ENCODE data around the gene APBB2.

The APBB2 gene

DNA sequence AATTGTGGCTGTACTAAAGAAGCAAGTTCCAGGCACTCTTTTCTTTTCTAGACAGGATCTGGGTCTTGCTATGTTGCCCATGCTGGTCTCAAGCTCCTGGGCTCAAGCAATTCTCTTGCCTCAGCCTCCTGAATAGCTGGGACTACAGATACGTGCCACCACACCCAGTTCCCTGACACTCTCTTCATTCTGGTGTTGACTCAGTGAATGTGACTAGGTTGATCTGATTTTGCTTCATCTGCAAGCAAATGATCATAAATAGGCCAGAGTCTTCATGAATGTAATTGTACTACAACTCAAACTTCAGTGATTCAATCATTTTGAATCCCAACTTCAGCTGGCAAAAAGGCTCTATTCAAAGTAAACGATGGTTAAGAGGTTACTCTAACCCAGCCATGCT lies 78.5 kb downstream of the APBB2 start:
- no peak overlapping the region for H3K4me3 ChIP-seq (ENCODE audit: insufficient read length, low read depth)
- H3K27me3 ChIP-seq (ENCODE audit: insufficient read depth, insufficient read length) = no peaks in the 10 kb centered on the region
- TF ChIP-seq SUZ12 (IDR thresholded peaks at IDR 0.05; ENCODE audit: extremely low read depth, insufficient read depth, insufficient read length) = no peak
- TF ChIP-seq ZNF274 (IDR thresholded peaks at IDR 0.05; ENCODE audit: low read depth, low read length) = no peak
- TF ChIP-seq YY1 (IDR thresholded peaks at IDR 0.05; ENCODE audit: insufficient read depth, insufficient read length) = no peak
- no peak overlapping the region for H3K9ac ChIP-seq (ENCODE audit: insufficient read length, low read depth)
- H3K4me1 ChIP-seq (ENCODE audit: insufficient read depth, insufficient read length) = no peaks in the 10 kb centered on the region
- H3K9me3 ChIP-seq (ENCODE audit: insufficient read depth, low read length) = no peaks in the 10 kb centered on the region; the same call in 1 of the 2 replicates
- H3K36me3 ChIP-seq (ENCODE audit: insufficient read depth, insufficient read length, low read length) = peaks cover 3% of the 10 kb centered on the region
- DNase-seq (ENCODE audit: low read depth, low spot score) = no peak

GRCh38 chr4:41134581-41134980 lies 79.8 kb downstream of the APBB2 start:
- Histone ChIP-seq H3K27me3 (ENCODE audit: insufficient read depth, insufficient read length) (no peaks in the 10 kb centered on the region), H3K9ac (ENCODE audit: insufficient read length, low read depth) (no peak overlapping the region), H3K4me3 (ENCODE audit: insufficient read length, low read depth) (no peak overlapping the region), H3K4me1 (ENCODE audit: insufficient read depth, insufficient read length) (no peaks in the 10 kb centered on the region), H3K9me3 (ENCODE audit: insufficient read depth, low read length) (no peaks in the 10 kb centered on the region; the same call in 1 of the 2 replicates), H3K36me3 (ENCODE audit: insufficient read depth, insufficient read length, low read length) (no peaks in the 10 kb centered on the region)
- peak; percentile 11 for DNase-seq (ENCODE audit: low read depth, low spot score)
- TF ChIP-seq SUZ12 (IDR thresholded peaks at IDR 0.05; ENCODE audit: extremely low read depth, insufficient read depth, insufficient read length) (no peak), ZNF274 (IDR thresholded peaks at IDR 0.05; ENCODE audit: low read depth, low read length) (no peak), YY1 (IDR thresholded peaks at IDR 0.05; ENCODE audit: insufficient read depth, insufficient read length) (no peak)

DNA sequence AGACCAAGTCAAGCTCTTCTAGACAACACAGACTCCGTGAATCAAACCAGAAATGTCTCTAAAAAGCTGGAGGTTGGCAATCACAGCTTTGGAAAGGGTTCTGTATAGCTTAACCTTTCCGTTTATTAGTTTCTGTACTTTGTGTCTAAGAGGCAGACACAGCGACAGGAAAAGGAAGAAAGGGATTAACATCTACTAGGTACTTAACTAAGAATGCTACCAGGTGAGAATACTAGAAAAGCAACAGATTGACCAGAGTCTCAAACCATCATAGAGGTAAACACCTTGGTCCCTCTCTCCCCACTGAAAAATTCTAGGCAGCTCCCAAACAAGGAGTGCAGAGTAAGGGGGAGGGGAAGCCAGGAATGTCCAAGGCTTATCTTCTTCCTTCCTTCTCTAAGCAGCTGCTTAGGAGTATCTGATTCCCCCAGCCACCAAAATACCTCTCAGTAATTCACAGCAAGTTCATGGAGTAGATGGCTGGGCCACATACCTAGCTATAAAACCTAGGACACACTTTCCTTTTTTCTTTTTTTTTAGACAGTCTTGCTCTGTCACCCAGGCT lies 80.8 kb downstream of the APBB2 start:
- no peak for TF ChIP-seq YY1 (IDR thresholded peaks at IDR 0.05; ENCODE audit: insufficient read depth, insufficient read length)
- TF ChIP-seq SUZ12 (IDR thresholded peaks at IDR 0.05; ENCODE audit: extremely low read depth, insufficient read depth, insufficient read length) = no peak
- TF ChIP-seq ZNF274 (IDR thresholded peaks at IDR 0.05; ENCODE audit: low read depth, low read length) = no peak
- H3K36me3 ChIP-seq (ENCODE audit: insufficient read depth, insufficient read length, low read length) = no peaks in the 10 kb centered on the region
- no peaks in the 10 kb centered on the region; the same call in 1 of the 2 replicates for H3K9me3 ChIP-seq (ENCODE audit: insufficient read depth, low read length)
- no peak overlapping the region for H3K9ac ChIP-seq (ENCODE audit: insufficient read length, low read depth)
- no peak overlapping the region for H3K4me3 ChIP-seq (ENCODE audit: insufficient read length, low read depth)
- no peaks in the 10 kb centered on the region for H3K27me3 ChIP-seq (ENCODE audit: insufficient read depth, insufficient read length)
- DNase-seq (ENCODE audit: low read depth, low spot score) = peak; percentile 32
- H3K4me1 ChIP-seq (ENCODE audit: insufficient read depth, insufficient read length) = no peaks in the 10 kb centered on the region

DNA sequence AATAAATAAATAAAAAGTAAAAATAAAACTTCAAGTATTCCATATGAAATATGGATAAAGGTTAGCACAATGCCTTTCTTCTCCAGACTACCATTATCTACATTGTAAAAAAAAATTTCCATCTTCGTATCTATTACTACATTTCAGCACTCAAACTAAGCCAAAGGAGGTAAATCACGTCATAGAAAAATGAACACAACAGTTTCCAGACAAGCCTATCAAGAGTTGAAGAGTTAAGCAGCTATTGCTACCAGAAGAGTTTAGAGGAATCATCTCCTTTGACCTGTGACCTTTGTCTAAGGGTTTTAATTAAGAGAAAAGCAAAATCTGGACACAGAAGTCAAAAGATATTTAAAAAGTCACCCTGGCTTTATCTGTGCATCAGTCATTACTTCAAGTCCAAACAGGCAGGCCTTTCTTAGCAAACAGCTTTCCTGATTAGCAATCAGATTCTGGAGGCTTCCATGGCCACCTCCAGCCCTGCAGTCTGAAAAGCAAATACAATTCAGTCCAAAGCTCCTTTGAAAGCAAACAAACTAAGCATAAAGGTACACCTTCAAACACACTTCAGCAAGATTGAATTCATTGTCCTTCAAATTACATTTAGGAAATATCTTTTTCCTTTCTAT lies 82.2 kb downstream of the APBB2 start:
- H3K4me3 ChIP-seq (ENCODE audit: insufficient read length, low read depth) = no peak overlapping the region
- DNase-seq (ENCODE audit: low read depth, low spot score) = no peak
- TF ChIP-seq SUZ12 (IDR thresholded peaks at IDR 0.05; ENCODE audit: extremely low read depth, insufficient read depth, insufficient read length) (no peak), YY1 (IDR thresholded peaks at IDR 0.05; ENCODE audit: insufficient read depth, insufficient read length) (no peak)
- no peaks in the 10 kb centered on the region for H3K4me1 ChIP-seq (ENCODE audit: insufficient read depth, insufficient read length)
- H3K36me3 ChIP-seq (ENCODE audit: insufficient read depth, insufficient read length, low read length) = no peaks in the 10 kb centered on the region
- no peaks in the 10 kb centered on the region for H3K27me3 ChIP-seq (ENCODE audit: insufficient read depth, insufficient read length)
- no peak overlapping the region for H3K9ac ChIP-seq (ENCODE audit: insufficient read length, low read depth)
- no peaks in the 10 kb centered on the region for H3K9me3 ChIP-seq (ENCODE audit: insufficient read depth, low read length)

- Histone ChIP-seq H3K36me3 (ENCODE audit: insufficient read depth, insufficient read length, low read length) (no peaks in the 10 kb centered on the region), H3K27me3 (ENCODE audit: insufficient read depth, insufficient read length) (no peaks in the 10 kb centered on the region), H3K9me3 (ENCODE audit: insufficient read depth, low read length) (no peaks in the 10 kb centered on the region), H3K9ac (ENCODE audit: insufficient read length, low read depth) (no peak overlapping the region), H3K4me3 (ENCODE audit: insufficient read length, low read depth) (no peak overlapping the region), H3K4me1 (ENCODE audit: insufficient read depth, insufficient read length) (no peaks in the 10 kb centered on the region)
- TF ChIP-seq SUZ12 (IDR thresholded peaks at IDR 0.05; ENCODE audit: extremely low read depth, insufficient read depth, insufficient read length) = no peak
- TF ChIP-seq ZNF274 (IDR thresholded peaks at IDR 0.05; ENCODE audit: low read depth, low read length) = no peak
- no peak for TF ChIP-seq YY1 (IDR thresholded peaks at IDR 0.05; ENCODE audit: insufficient read depth, insufficient read length)
- no peak for DNase-seq (ENCODE audit: low read depth, low spot score)
Measured at GRCh38 chr4:41129936-41130440, 84.4 kb downstream of the APBB2 start.

DNA sequence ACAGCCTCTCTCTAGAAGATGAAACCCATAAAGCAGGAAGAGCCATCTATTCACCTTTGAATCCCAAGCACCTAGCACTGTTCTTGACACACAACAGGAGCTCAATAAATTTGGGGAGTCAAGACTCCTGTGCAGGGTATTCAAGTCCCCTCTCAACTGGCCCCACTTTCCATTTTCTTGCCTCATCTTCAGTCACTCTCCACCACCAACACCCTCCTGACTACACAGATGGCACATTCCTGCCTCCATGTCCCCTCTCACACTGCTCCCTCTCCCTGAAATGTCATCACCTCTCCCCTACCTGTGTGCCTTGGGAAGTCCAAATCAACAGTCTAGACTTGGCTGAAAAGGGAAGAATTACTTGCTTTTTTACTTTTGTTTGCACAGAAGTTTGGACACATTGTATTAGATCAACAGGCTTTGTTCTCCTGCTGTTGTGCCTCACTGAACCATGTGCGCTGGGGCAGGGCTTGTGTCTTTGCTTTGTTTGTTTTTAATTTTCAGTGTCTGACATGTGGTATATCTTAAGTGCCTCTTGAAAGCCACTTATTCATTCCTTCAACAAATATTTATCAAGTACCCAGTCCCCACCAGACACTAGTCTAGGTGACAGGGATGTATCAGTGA lies 85.1 kb downstream of the APBB2 start:
- Histone ChIP-seq H3K9ac (ENCODE audit: insufficient read length, low read depth) (no peak overlapping the region), H3K4me1 (ENCODE audit: insufficient read depth, insufficient read length) (no peaks in the 10 kb centered on the region), H3K36me3 (ENCODE audit: insufficient read depth, insufficient read length, low read length) (no peaks in the 10 kb centered on the region), H3K27me3 (ENCODE audit: insufficient read depth, insufficient read length) (no peaks in the 10 kb centered on the region), H3K9me3 (ENCODE audit: insufficient read depth, low read length) (no peaks in the 10 kb centered on the region), H3K4me3 (ENCODE audit: insufficient read length, low read depth) (no peak overlapping the region)
- no peak for DNase-seq (ENCODE audit: low read depth, low spot score)
- TF ChIP-seq ZNF274 (IDR thresholded peaks at IDR 0.05; ENCODE audit: low read depth, low read length) = no peak
- no peak for TF ChIP-seq YY1 (IDR thresholded peaks at IDR 0.05; ENCODE audit: insufficient read depth, insufficient read length)
- no peak for TF ChIP-seq SUZ12 (IDR thresholded peaks at IDR 0.05; ENCODE audit: extremely low read depth, insufficient read depth, insufficient read length)
